GM10266 (cell line): ENCODE data around the gene GPER1.

Experiments
- DNase-seq: peaks from one replicate; pipeline ENCODE4 v3.0.0; 2012; ENCODE audit errors: extremely low spot score
- CTCF ChIP-seq: IDR thresholded peaks from 2 replicates; pipeline ENCODE4 v1.5.1; 2012; ENCODE audit warnings: mild to moderate bottlenecking, low read depth; ENCODE audit not compliant: control insufficient read depth, insufficient read depth; ENCODE audit errors: missing control alignments

Gene GPER1

GRCh38 chr7:1087465-1087814, 473 bp upstream of the GPER1 start:
- no peak for TF ChIP-seq CTCF
- no peak for DNase-seq

GRCh38 chr7:1090236-1090635, 2.3 kb downstream of the GPER1 start:
- no peak for TF ChIP-seq CTCF
- DNase-seq, result no peak

- TF ChIP-seq CTCF, result no peak
- DNase-seq, result no peak
Observed at GRCh38 chr7:1090686-1091643, 3.1 kb downstream of the GPER1 start.

GRCh38 chr7:1091644-1092027, 3.7 kb downstream of the GPER1 start:
- TF ChIP-seq CTCF, result no peak
- no peak for DNase-seq

GRCh38 chr7:1092161-1092632, 4.3 kb downstream of the GPER1 start:
- DNase-seq, result no peak
- TF ChIP-seq CTCF, result no peak

- DNase-seq, result no peak
- TF ChIP-seq CTCF, result no peak
Observed at GRCh38 chr7:1092806-1093501, 5.0 kb downstream of the GPER1 start.

GRCh38 chr7:1093502-1093843, 5.6 kb downstream of the GPER1 start:
- TF ChIP-seq CTCF, result no peak
- DNase-seq, result no peak
